ENCODE data around the gene KLHL34.

The KLHL34 gene

GRCh38 chrX:21612154-21612553 is 46.0 kb downstream of the KLHL34 start:
- Histone ChIP-seq H3K27ac (no peak overlapping the region), H3K4me1 (no peaks in the 10 kb centered on the region), H4K20me1 (no peaks in the 10 kb centered on the region), H3K9me3 (no peaks in the 10 kb centered on the region), H3K4me2 (no peak overlapping the region), H3K9ac (no peak overlapping the region), H3K36me3 (0 out of 2 replicates have a peak, but pooled peaks cover 7% of the 10 kb centered on the region), H3K27me3 (no peaks in the 10 kb centered on the region), H3K4me3 (no peak overlapping the region)
- TF ChIP-seq Cebpa-rat (IDR thresholded peaks at IDR 0.05) = no peak

- no peak overlapping the region for H3K4me2 ChIP-seq
- 0 out of 2 replicates have a peak, but pooled peaks cover 7% of the 10 kb centered on the region for H3K36me3 ChIP-seq
- no peaks in the 10 kb centered on the region for H3K4me1 ChIP-seq
- H3K9me3 ChIP-seq = no peaks in the 10 kb centered on the region
- no peak for TF ChIP-seq Cebpa-rat (IDR thresholded peaks at IDR 0.05)
- H3K9ac ChIP-seq = no peak overlapping the region
- H3K4me3 ChIP-seq = no peak overlapping the region
- no peaks in the 10 kb centered on the region for H4K20me1 ChIP-seq
- no peak overlapping the region for H3K27ac ChIP-seq
- H3K27me3 ChIP-seq = no peaks in the 10 kb centered on the region
These were observed 48.0 kb downstream of the KLHL34 start for GRCh38 chrX:21610168-21610567.

- Histone ChIP-seq H3K9ac (no peak overlapping the region), H3K4me2 (no peak overlapping the region), H3K4me3 (no peak overlapping the region), H3K4me1 (no peaks in the 10 kb centered on the region), H3K27me3 (no peaks in the 10 kb centered on the region), H3K27ac (no peak overlapping the region), H3K36me3 (0 out of 2 replicates have a peak, but pooled peaks cover 7% of the 10 kb centered on the region), H4K20me1 (no peaks in the 10 kb centered on the region), H3K9me3 (no peaks in the 10 kb centered on the region)
- no peak for TF ChIP-seq Cebpa-rat (IDR thresholded peaks at IDR 0.05)
These were observed 52.1 kb downstream of the KLHL34 start for GRCh38 chrX:21606002-21606401.

Data from BLaER1 (cell line).